Measurements from ENCODE around the gene ADGRL3.

DNA sequence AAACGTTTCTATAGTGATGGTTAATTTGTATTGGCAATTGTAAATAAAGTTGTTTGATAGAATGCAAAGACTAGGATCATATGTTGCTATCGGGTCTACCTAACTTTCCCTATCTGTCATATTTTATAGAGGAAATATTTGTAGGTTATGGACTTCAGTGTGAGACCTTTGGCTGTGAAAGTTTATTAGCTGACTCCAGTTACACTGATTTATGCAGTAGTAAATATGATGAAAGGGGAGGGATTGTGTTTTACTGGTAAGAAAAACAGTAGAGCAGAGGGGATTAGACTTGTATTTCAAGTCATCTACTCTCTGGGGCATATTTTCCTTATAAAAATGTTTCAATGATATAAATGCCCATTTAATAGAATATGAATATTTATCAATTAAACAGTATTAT lies 43.8 kb downstream of the ADGRL3 start:
- TF ChIP-seq, protein P1, sequence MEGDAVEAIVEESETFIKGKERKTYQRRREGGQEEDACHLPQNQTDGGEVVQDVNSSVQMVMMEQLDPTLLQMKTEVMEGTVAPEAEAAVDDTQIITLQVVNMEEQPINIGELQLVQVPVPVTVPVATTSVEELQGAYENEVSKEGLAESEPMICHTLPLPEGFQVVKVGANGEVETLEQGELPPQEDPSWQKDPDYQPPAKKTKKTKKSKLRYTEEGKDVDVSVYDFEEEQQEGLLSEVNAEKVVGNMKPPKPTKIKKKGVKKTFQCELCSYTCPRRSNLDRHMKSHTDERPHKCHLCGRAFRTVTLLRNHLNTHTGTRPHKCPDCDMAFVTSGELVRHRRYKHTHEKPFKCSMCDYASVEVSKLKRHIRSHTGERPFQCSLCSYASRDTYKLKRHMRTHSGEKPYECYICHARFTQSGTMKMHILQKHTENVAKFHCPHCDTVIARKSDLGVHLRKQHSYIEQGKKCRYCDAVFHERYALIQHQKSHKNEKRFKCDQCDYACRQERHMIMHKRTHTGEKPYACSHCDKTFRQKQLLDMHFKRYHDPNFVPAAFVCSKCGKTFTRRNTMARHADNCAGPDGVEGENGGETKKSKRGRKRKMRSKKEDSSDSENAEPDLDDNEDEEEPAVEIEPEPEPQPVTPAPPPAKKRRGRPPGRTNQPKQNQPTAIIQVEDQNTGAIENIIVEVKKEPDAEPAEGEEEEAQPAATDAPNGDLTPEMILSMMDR (conservative IDR thresholded peaks at IDR 0.05 in 1 of 2, IDR thresholded peaks at IDR 0.05 in 1 of 2; ENCODE audit: low read depth in 1 of 2, low read length in 2 of 2), result no peak
- TF ChIP-seq EZH2 (IDR thresholded peaks at IDR 0.05; ENCODE audit: low read length, missing control alignments), result no peak
